GM19351 (cell line): ENCODE data around the gene ZBTB9.
"Not testable (repeated sequence)": the region's sequence is repeated elsewhere in the genome, so short reads cannot be mapped to it uniquely, and the experiment has no call there.

Experiments
- ATAC-seq: cut with Tn5 transposase; IDR thresholded peaks from one replicate; pipeline ENCODE4 v1.9.1; 2021; ENCODE audit warnings: mild to moderate bottlenecking, moderate library complexity; ENCODE audit not compliant: unreplicated experiment

ZBTB9 gene

GRCh38 chr6:33458676-33459075 is 4.3 kb downstream of the ZBTB9 start:
- ATAC-seq, result no peak

GRCh38 chr6:33459226-33459625 is 4.8 kb downstream of the ZBTB9 start:
- no peak for ATAC-seq

- no peak for ATAC-seq
Measured at GRCh38 chr6:33466075-33466735, 11.8 kb downstream of the ZBTB9 start.

DNA sequence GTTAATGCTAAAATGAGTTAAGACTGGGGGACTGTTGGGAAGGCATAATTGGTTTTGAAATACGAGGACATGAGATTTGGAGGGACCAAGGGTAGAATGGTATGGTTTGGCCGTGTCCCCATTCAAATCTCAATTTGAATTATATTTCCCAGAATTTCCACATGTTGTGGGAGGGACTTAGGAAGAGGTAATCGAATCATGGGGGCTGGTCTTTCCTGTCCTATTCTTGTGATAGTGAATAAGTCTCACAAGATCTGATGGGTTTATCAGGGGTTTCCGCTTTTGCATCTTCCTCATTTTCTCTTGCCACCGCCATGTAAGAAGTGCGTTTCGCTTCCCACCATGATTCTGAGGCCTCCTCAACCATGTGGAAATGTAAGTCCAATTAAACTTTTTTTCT is 12.7 kb downstream of the ZBTB9 start:
- ATAC-seq, result no peak

- no peak for ATAC-seq
Measured at GRCh38 chr6:33469661-33470060, 15.3 kb downstream of the ZBTB9 start.

DNA sequence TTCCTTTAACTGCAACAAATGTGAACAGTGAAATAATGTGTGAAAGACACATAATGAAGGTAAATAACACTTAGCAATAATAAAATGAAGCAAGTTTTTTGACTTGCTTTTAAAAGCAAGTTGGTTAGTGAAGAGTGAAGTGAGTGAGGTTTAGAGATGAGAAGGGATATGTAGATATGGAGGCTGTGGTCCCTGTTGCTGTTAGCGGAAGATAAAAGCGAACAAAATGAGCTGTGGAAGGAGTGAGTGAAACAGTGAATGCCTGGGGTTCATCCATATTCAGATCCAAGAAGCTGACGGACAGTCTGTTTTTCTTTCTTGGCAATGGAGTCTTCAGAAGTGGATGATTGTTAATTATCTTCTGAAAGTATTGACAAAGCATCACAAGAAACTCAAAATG is 23.5 kb downstream of the ZBTB9 start:
- ATAC-seq, result no peak

DNA sequence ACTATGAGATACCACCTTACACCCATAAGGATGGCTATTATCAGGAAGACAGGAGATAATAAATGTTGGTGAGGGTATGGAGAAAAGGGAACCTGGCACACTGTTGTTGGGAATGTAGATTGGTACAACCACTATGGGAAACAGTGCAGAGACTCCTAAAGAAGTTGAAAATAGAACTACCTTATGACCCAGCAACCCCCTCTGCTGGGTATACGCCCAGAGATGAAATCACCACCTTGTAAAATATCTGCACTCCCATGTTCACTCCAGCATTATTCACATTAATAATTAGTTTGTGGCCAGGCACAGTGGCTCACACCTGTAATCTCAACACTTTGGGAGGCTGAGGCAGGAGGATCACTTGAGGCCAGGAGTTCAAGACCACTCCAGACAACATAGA is 26.8 kb downstream of the ZBTB9 start:
- ATAC-seq, result no peak

DNA sequence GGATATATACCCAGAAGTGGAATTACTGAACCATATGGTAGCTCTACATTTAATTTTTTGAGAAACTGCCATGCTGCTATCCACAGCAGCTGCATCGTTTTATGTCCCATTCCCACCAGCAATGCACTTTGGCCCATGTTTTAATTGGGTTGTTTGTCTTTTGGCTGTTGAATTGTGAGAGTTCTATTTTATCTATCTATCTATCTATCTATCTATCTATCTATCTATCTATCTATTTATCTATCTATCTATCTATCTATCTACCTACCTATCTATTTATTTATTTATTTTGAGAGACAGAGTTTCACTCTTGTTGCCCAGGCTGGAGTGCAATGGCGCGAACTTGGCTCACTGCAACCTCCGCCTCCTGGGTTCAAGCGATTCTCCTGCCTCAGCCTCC is 28.2 kb downstream of the ZBTB9 start:
- not testable (repeated sequence) for ATAC-seq

DNA sequence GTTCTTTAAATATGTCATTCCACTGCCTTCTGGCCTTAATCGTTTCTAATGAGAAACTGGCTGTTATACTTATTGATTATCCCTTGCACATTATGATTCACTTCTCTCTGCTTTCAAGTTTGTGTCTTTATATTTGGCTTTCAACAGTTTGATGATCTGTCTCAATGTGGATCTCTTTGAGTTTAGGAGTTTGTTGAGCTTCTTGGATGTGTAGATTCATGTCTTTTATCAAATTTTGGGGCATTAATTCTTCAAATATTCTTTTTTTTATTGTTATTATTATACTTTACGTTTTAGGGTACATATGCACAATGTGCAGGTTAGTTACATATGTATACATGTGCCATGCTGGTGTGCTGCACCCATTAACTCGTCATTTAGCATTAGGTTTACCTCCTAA is 29.3 kb downstream of the ZBTB9 start:
- no peak for ATAC-seq

- ATAC-seq, result not testable (repeated sequence)
Measured at GRCh38 chr6:33484673-33485262, 30.4 kb downstream of the ZBTB9 start.

DNA sequence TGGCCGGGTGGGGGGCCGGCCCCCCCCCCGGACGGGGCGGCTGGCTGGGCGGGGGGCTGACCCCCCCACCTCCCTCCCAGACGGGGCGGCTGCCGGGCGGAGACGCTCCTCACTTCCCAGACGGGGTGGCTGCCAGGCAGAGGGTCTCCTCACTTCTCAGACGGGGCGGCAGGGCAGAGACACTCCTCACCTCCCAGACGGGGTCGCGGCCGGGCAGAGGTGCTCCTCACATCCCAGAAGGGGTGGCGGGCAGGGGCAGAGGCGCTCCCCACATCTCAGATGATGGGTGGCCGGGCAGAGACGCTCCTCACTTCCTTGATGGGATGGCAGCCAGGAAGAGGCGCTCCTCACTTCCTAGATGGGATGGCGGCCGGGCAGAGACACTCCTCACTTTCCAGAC is 31.3 kb downstream of the ZBTB9 start:
- ATAC-seq, result not testable (repeated sequence)

GRCh38 chr6:33488339-33488738 is 34.0 kb downstream of the ZBTB9 start:
- ATAC-seq, result no peak

- no peak for ATAC-seq
Measured at GRCh38 chr6:33490198-33490597, 35.8 kb downstream of the ZBTB9 start.

DNA sequence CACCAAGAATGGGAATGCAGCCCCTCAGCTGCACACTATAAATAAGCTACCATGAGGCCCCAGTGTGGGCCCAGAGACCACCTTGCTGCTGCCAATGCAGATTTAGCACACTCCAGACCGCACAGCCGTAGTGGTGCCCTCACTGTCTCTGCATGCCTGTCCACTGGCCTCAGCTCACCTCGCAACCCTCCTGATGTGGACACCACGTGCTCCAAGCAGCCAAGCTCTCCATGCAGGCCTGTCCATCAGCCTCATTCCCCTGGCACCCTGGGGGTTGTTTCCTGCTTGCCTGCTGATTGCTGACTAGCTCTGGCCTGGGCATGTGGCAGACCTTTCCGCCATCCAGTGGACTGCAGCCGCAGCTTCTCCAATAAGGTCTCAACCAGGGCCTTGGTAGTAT is 36.2 kb downstream of the ZBTB9 start:
- no peak for ATAC-seq

DNA sequence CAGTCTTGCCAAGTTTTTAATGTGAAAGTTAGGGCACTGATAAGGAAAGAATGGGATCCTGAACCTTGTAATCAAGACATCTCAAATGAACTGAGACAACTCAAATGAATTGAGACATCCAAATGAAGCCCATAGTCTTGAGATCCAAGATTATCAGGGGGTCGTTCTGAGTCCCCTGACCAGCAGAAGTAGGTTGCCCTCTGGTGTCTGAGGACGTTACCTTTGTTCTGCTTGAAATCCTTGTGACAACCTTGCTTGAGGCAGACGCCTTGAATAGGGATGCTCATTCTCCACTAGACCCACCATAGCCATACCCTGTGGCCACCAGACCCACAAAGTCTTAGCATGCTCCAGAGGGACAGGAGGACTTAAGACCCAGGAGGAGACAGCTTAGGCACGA is 37.7 kb downstream of the ZBTB9 start:
- ATAC-seq, result no peak

DNA sequence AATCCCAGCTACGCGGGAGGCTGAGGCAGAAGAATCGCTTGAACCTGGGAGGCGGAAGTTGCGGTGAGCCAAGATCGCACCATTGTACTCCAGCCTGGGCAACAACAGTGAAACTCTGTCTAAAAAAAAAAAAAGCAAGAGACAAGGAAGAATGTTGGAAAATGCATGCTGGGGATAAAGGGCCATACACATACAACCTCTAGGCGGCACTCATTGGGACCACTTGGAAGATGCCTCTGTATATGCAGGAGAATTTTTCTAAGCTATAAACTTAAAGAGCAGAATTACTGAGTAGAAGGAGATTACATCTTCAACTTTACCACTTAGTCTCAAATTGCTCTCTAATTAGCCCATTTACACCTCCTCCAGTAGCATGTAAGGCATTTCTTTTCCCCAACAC is 42.8 kb downstream of the ZBTB9 start:
- ATAC-seq, result no peak

GRCh38 chr6:33502486-33502885 is 48.1 kb downstream of the ZBTB9 start:
- no peak for ATAC-seq

GRCh38 chr6:33504486-33504885 is 50.1 kb downstream of the ZBTB9 start:
- no peak for ATAC-seq

DNA sequence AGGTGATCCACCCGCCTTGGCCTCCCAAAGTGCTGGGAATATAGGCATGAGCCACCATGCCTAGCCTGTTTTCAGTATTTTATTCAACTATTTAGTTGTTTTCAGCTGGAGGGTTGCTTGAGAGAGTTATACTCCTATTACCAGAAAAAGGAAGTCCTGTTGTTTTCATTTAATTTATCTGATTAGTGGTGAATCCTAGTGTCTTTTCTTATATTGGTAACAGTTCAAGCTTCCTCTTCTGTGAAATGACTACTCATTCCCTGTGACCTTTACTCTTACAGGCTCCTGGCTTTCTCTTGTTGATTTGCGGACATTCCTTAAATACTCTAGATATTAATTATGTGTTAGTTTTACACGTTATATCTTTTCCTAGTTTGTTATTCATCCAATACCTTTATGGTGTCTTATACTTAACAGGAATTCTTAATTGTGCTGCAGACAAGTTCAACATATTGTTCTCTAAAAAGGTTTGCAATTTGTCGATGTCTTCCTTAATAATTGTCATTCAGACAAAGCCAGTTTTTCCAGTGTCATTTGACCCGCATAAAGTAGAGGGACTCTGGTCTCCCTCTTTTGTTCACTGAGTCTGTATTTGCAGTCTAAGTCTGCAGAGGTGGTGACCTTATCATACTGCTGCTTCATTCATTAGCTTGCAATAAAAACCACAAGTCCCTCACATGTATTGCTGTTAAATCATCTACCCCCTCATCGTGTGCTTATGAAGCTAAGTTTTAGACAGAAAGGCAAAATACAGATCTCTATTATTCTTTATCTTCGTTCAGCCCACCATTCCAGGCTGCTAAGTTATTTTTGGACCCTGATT is 51.4 kb downstream of the ZBTB9 start:
- ATAC-seq, result no peak
